ENCODE measurements around the gene ATG5.

DNA sequence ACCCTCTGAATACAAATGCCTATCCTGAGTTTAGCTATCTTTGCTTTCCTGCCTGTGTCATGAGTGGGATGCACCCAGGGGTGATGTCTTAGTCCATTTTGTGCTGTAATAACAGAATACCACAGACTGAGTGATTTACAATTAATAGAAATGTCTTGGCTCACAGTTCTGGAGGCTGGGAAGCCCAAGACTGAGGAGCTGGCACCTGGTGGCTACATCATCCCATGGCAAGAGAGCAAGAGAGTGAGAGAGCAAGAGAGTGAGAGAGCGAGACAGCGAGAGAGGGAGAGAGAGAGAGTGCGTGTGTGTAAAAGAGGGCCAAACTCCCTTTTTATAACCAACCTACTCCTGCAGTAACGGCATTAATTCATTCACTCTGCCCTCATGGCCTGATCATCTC, 162.6 kb downstream of the ATG5 start:
- TF ChIP-seq CTCF (IDR thresholded peaks at IDR 0.05): no peak
- no peak for TF ChIP-seq EP300 (IDR thresholded peaks at IDR 0.05)
- TF ChIP-seq POLR2AphosphoS5 (IDR thresholded peaks at IDR 0.05): no peak
